Stimulated activated CD8-positive, alpha-beta memory T cell treated with anti-CD3 and anti-CD28 coated beads, Interleukin-12 subunit alpha, Interleukin-12 subunit beta, amount 100 ng/mL, for 1 hour (primary cell): ENCODE data around the gene TANGO2.

Experiments used
- DNase-seq: peaks from one replicate; pipeline ENCODE4 v3.0.0-alpha.2; 2020; ENCODE audit warnings: low read depth

Gene TANGO2

GRCh38 chr22:20044495-20045151, 23.7 kb downstream of the TANGO2 start:
- no peak for DNase-seq

- DNase-seq, result no peak
These were observed 25.8 kb downstream of the TANGO2 start for GRCh38 chr22:20046730-20047129.

- DNase-seq, result no peak
These were observed 31.0 kb downstream of the TANGO2 start for GRCh38 chr22:20051927-20052308.

- DNase-seq, result no peak
These were observed 31.7 kb downstream of the TANGO2 start for GRCh38 chr22:20052309-20053259.

- no peak for DNase-seq
These were observed 32.6 kb downstream of the TANGO2 start for GRCh38 chr22:20053407-20054033.

- no peak for DNase-seq
These were observed 33.1 kb downstream of the TANGO2 start for GRCh38 chr22:20054034-20054427.

GRCh38 chr22:20054485-20054884, 33.6 kb downstream of the TANGO2 start:
- DNase-seq, result no peak

GRCh38 chr22:20055144-20055543, 34.2 kb downstream of the TANGO2 start:
- DNase-seq, result no peak

- no peak for DNase-seq
These were observed 34.7 kb downstream of the TANGO2 start for GRCh38 chr22:20055654-20056053.

GRCh38 chr22:20056161-20056560, 35.3 kb downstream of the TANGO2 start:
- DNase-seq, result no peak

- no peak for DNase-seq
These were observed 35.9 kb downstream of the TANGO2 start for GRCh38 chr22:20056696-20057386.

- DNase-seq, result no peak
These were observed 36.8 kb downstream of the TANGO2 start for GRCh38 chr22:20057596-20058268.

- no peak for DNase-seq
These were observed 38.3 kb downstream of the TANGO2 start for GRCh38 chr22:20058989-20059770.

- no peak for DNase-seq
These were observed 40.0 kb downstream of the TANGO2 start for GRCh38 chr22:20060700-20061480.

- DNase-seq, result no peak
These were observed 40.6 kb downstream of the TANGO2 start for GRCh38 chr22:20061481-20061861.

- no peak for DNase-seq
These were observed 41.3 kb downstream of the TANGO2 start for GRCh38 chr22:20062043-20062765.

GRCh38 chr22:20062766-20063083, 41.8 kb downstream of the TANGO2 start:
- no peak for DNase-seq

- no peak for DNase-seq
These were observed 42.6 kb downstream of the TANGO2 start for GRCh38 chr22:20063271-20064139.

GRCh38 chr22:20064140-20064480, 43.2 kb downstream of the TANGO2 start:
- DNase-seq, result no peak
